WTC11 (cell line): ENCODE measurements around the gene SORT1. TPM values are rescaled to one million over a fixed set of nuclear protein-coding genes. Genes with fewer than 3 reads are reported as not detected.

ENCODE experiments used
- ATAC-seq: fragments of 200-7000 bp; cut with Tn5 transposase; 2 replicates; pipeline ENCODE4 v1.10.0; 2021; ENCODE audit warnings: mild to moderate bottlenecking, moderate library complexity
- CTCF ChIA-PET: fragments of 300-600 bp; sonication (Branson Sonifier 250); formaldehyde crosslinking; loops from one replicate; lab custom pipeline; 2021; ENCODE audit warnings: antibody characterized with exemption; lab: Charles Lee
- POLR2A ChIA-PET: fragments of 350-600 bp; sonication (Branson Sonifier 250); formaldehyde crosslinking; loops from one replicate; lab custom pipeline; 2021; ENCODE audit warnings: antibody characterized with exemption; lab: Charles Lee
- DNase-seq: peaks from one replicate; pipeline ENCODE4 v3.0.0; 2021; ENCODE audit warnings: low spot score
- H3K27ac Mint-ChIP-seq: 2 replicates; pipeline ENCODE4 v1.8.0; 2021; ENCODE audit warnings: mixed read lengths
- H3K27me3 Mint-ChIP-seq: 2 replicates; pipeline ENCODE4 v1.8.0; 2021; ENCODE audit warnings: low read depth, mild to moderate bottlenecking, moderate library complexity, mixed read lengths
- H3K36me3 Mint-ChIP-seq: 2 replicates; pipeline ENCODE4 v1.8.0; 2021; ENCODE audit warnings: mixed read lengths
- H3K4me1 Mint-ChIP-seq: 2 replicates; pipeline ENCODE4 v1.8.0; 2022; ENCODE audit warnings: mixed read lengths
- H3K4me3 Mint-ChIP-seq: 2 replicates; pipeline ENCODE4 v1.8.0; 2021; ENCODE audit warnings: mild to moderate bottlenecking, moderate library complexity, mixed read lengths
- H3K9me3 Mint-ChIP-seq: 2 replicates; pipeline ENCODE4 v1.8.0; 2021; ENCODE audit warnings: mixed read lengths
- CREM ChIP-seq: sonication (generic); formaldehyde crosslinking; IDR thresholded peaks from 2 replicates; pipeline ENCODE4 v1.8.1; 2022; ENCODE audit warnings: mild to moderate bottlenecking, missing genetic modification reagents, moderate library complexity
- ELF4 ChIP-seq: sonication (generic); formaldehyde crosslinking; IDR thresholded peaks from 2 replicates; pipeline ENCODE4 v1.8.1; 2022; ENCODE audit warnings: low read depth, mild to moderate bottlenecking, moderate library complexity, missing genetic modification reagents
- ETV6 ChIP-seq: sonication (generic); formaldehyde crosslinking; IDR thresholded peaks from 2 replicates; pipeline ENCODE4 v1.8.1; 2022; ENCODE audit warnings: mild to moderate bottlenecking, missing genetic modification reagents
- GABPB1 ChIP-seq: sonication (generic); formaldehyde crosslinking; IDR thresholded peaks from 2 replicates; pipeline ENCODE4 v1.8.1; 2023; ENCODE audit warnings: mild to moderate bottlenecking, missing genetic modification reagents
- JAZF1 ChIP-seq: fragments of 250-450 bp; sonication (Bioruptor Pico); IDR thresholded peaks from 2 replicates; pipeline ENCODE4 v1.9.0; 2021; ENCODE audit warnings: moderate library complexity, mild to moderate bottlenecking, inconsistent platforms
- ZNF416 ChIP-seq: fragments of 250-450 bp; sonication (Bioruptor Pico); IDR thresholded peaks from 2 replicates; pipeline ENCODE4 v1.9.0; 2021; ENCODE audit warnings: mild to moderate bottlenecking, inconsistent platforms
- total RNA-seq: library from RNA; stranded (reverse); gene quantifications from 3 replicates; pipeline ENCODE4 v1.2.3, GENCODE V29; 2021
- TF ChIP-seq, protein P1 (sequence below): sonication (generic); formaldehyde crosslinking; IDR thresholded peaks from 2 replicates; pipeline ENCODE4 v1.8.0; 2022; ENCODE audit warnings: missing genetic modification reagents
- TF ChIP-seq, protein P2 (sequence below): fragments of 250-450 bp; sonication (Bioruptor Pico); IDR thresholded peaks from 2 replicates; pipeline ENCODE4 v1.9.0; 2021; ENCODE audit warnings: moderate library complexity, mild to moderate bottlenecking, inconsistent platforms, borderline replicate concordance
- TF ChIP-seq, protein P3 (sequence below): fragments of 250-450 bp; sonication (Bioruptor Pico); IDR thresholded peaks from 2 replicates; pipeline ENCODE4 v2.1.2; 2022; ENCODE audit warnings: mild to moderate bottlenecking, moderate library complexity
- TF ChIP-seq, protein P4 (sequence below): fragments of 250-450 bp; sonication (Bioruptor Pico); IDR thresholded peaks from 2 replicates; pipeline ENCODE4 v1.9.0; 2021; ENCODE audit warnings: mild to moderate bottlenecking
- TF ChIP-seq, protein P5 (sequence below): sonication (generic); formaldehyde crosslinking; IDR thresholded peaks from 2 replicates; pipeline ENCODE4 v1.8.1; 2023; ENCODE audit warnings: mild to moderate bottlenecking, missing genetic modification reagents, moderate library complexity
- TF ChIP-seq, protein P6 (sequence below): fragments of 250-450 bp; sonication (Bioruptor Pico); IDR thresholded peaks from 2 replicates; pipeline ENCODE4 v1.9.0; 2021; ENCODE audit warnings: mild to moderate bottlenecking, borderline replicate concordance
- TF ChIP-seq, protein P7 (sequence below): sonication (generic); formaldehyde crosslinking; IDR thresholded peaks from 2 replicates; pipeline ENCODE4 v1.8.1; 2022; ENCODE audit warnings: mild to moderate bottlenecking, moderate library complexity, missing genetic modification reagents

The SORT1 gene
- total RNA-seq, 1 experiment from 2014 or later: 55.9 TPM

DNA sequence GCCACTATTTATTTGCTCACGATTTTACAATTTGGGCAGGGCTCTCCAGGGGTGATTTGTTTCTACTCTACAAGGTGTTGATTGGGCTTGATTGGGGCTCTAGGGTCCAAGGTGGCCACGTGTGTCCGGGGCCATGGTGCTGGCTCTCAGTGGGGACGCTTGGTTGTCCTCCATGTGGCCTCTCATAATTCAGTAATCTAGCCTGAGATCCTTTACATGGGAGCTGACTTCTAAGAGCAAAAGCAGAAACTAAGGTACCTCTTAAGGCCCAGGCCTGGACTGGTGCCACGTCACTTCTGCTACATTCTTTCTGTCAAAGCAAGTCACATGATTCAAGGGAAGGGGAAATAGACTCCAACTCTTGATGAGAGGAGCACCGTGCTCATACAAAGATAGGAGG, 106.7 kb downstream of the SORT1 start:
- Mint-ChIP-seq H3K9me3 (peaks cover 4% of the 10 kb centered on the region; the same call in 1 of the 2 replicates), H3K36me3 (no peaks in the 10 kb centered on the region), H3K27ac (no peak overlapping the region), H3K4me3 (no peak overlapping the region), H3K27me3 (no peaks in the 10 kb centered on the region), H3K4me1 (peaks cover 16% of the 10 kb centered on the region)
- no peak for TF ChIP-seq ZNF416 (CRISPR knock-in tag)
- TF ChIP-seq, protein P1, sequence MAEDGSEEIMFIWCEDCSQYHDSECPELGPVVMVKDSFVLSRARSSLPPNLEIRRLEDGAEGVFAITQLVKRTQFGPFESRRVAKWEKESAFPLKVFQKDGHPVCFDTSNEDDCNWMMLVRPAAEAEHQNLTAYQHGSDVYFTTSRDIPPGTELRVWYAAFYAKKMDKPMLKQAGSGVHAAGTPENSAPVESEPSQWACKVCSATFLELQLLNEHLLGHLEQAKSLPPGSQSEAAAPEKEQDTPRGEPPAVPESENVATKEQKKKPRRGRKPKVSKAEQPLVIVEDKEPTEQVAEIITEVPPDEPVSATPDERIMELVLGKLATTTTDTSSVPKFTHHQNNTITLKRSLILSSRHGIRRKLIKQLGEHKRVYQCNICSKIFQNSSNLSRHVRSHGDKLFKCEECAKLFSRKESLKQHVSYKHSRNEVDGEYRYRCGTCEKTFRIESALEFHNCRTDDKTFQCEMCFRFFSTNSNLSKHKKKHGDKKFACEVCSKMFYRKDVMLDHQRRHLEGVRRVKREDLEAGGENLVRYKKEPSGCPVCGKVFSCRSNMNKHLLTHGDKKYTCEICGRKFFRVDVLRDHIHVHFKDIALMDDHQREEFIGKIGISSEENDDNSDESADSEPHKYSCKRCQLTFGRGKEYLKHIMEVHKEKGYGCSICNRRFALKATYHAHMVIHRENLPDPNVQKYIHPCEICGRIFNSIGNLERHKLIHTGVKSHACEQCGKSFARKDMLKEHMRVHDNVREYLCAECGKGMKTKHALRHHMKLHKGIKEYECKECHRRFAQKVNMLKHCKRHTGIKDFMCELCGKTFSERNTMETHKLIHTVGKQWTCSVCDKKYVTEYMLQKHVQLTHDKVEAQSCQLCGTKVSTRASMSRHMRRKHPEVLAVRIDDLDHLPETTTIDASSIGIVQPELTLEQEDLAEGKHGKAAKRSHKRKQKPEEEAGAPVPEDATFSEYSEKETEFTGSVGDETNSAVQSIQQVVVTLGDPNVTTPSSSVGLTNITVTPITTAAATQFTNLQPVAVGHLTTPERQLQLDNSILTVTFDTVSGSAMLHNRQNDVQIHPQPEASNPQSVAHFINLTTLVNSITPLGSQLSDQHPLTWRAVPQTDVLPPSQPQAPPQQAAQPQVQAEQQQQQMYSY (CRISPR knock-in tag): no peak
- TF ChIP-seq ELF4 (CRISPR knock-in tag): no peak
- TF ChIP-seq CREM: no peak
- no peak for TF ChIP-seq JAZF1
- TF ChIP-seq, protein P2, sequence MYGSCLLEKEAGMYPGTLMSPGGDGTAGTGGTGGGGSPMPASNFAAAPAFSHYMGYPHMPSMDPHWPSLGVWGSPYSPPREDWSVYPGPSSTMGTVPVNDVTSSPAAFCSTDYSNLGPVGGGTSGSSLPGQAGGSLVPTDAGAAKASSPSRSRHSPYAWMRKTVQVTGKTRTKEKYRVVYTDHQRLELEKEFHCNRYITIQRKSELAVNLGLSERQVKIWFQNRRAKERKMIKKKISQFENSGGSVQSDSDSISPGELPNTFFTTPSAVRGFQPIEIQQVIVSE (CRISPR knock-in tag): no peak
- TF ChIP-seq, protein P3, sequence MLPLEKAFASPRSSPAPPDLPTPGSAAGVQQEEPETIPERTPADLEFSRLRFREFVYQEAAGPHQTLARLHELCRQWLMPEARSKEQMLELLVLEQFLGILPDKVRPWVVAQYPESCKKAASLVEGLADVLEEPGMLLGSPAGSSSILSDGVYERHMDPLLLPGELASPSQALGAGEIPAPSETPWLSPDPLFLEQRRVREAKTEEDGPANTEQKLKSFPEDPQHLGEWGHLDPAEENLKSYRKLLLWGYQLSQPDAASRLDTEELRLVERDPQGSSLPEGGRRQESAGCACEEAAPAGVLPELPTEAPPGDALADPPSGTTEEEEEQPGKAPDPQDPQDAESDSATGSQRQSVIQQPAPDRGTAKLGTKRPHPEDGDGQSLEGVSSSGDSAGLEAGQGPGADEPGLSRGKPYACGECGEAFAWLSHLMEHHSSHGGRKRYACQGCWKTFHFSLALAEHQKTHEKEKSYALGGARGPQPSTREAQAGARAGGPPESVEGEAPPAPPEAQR (CRISPR knock-in tag): no peak
- TF ChIP-seq, protein P4, sequence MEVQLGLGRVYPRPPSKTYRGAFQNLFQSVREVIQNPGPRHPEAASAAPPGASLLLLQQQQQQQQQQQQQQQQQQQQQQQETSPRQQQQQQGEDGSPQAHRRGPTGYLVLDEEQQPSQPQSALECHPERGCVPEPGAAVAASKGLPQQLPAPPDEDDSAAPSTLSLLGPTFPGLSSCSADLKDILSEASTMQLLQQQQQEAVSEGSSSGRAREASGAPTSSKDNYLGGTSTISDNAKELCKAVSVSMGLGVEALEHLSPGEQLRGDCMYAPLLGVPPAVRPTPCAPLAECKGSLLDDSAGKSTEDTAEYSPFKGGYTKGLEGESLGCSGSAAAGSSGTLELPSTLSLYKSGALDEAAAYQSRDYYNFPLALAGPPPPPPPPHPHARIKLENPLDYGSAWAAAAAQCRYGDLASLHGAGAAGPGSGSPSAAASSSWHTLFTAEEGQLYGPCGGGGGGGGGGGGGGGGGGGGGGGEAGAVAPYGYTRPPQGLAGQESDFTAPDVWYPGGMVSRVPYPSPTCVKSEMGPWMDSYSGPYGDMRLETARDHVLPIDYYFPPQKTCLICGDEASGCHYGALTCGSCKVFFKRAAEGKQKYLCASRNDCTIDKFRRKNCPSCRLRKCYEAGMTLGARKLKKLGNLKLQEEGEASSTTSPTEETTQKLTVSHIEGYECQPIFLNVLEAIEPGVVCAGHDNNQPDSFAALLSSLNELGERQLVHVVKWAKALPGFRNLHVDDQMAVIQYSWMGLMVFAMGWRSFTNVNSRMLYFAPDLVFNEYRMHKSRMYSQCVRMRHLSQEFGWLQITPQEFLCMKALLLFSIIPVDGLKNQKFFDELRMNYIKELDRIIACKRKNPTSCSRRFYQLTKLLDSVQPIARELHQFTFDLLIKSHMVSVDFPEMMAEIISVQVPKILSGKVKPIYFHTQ (CRISPR knock-in tag): no peak
- TF ChIP-seq GABPB1 (CRISPR knock-in tag): no peak
- TF ChIP-seq ETV6 (CRISPR knock-in tag): no peak
- TF ChIP-seq, protein P5, sequence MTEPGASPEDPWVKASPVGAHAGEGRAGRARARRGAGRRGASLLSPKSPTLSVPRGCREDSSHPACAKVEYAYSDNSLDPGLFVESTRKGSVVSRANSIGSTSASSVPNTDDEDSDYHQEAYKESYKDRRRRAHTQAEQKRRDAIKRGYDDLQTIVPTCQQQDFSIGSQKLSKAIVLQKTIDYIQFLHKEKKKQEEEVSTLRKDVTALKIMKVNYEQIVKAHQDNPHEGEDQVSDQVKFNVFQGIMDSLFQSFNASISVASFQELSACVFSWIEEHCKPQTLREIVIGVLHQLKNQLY (CRISPR knock-in tag): no peak
- TF ChIP-seq, protein P6, sequence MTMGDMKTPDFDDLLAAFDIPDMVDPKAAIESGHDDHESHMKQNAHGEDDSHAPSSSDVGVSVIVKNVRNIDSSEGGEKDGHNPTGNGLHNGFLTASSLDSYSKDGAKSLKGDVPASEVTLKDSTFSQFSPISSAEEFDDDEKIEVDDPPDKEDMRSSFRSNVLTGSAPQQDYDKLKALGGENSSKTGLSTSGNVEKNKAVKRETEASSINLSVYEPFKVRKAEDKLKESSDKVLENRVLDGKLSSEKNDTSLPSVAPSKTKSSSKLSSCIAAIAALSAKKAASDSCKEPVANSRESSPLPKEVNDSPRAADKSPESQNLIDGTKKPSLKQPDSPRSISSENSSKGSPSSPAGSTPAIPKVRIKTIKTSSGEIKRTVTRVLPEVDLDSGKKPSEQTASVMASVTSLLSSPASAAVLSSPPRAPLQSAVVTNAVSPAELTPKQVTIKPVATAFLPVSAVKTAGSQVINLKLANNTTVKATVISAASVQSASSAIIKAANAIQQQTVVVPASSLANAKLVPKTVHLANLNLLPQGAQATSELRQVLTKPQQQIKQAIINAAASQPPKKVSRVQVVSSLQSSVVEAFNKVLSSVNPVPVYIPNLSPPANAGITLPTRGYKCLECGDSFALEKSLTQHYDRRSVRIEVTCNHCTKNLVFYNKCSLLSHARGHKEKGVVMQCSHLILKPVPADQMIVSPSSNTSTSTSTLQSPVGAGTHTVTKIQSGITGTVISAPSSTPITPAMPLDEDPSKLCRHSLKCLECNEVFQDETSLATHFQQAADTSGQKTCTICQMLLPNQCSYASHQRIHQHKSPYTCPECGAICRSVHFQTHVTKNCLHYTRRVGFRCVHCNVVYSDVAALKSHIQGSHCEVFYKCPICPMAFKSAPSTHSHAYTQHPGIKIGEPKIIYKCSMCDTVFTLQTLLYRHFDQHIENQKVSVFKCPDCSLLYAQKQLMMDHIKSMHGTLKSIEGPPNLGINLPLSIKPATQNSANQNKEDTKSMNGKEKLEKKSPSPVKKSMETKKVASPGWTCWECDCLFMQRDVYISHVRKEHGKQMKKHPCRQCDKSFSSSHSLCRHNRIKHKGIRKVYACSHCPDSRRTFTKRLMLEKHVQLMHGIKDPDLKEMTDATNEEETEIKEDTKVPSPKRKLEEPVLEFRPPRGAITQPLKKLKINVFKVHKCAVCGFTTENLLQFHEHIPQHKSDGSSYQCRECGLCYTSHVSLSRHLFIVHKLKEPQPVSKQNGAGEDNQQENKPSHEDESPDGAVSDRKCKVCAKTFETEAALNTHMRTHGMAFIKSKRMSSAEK (CRISPR knock-in tag): no peak
- TF ChIP-seq, protein P7, sequence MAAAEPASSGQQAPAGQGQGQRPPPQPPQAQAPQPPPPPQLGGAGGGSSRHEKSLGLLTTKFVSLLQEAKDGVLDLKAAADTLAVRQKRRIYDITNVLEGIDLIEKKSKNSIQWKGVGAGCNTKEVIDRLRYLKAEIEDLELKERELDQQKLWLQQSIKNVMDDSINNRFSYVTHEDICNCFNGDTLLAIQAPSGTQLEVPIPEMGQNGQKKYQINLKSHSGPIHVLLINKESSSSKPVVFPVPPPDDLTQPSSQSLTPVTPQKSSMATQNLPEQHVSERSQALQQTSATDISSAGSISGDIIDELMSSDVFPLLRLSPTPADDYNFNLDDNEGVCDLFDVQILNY: no peak
- ATAC-seq (no peak), DNase-seq (no peak)
- ChIA-PET CTCF (interaction anchor here (1.3 to 2.0 kb wide), 2 partner anchors 14 to 90 kb away, joined by 3 to 7 read pairs; no protein-coding TSS in a partner anchor), POLR2A (no interaction called here)
